ENCODE data around the gene SNX25. TPM values are rescaled to one million over a fixed set of nuclear protein-coding genes. Genes with fewer than 3 reads are reported as not detected.

Gene SNX25
- polyA plus RNA-seq, 1 donor from 2014 or later: 6.4 TPM

- peak overlapping the region; percentile 86 for H3K4me3 ChIP-seq (ENCODE audit: low read length)
- peak overlapping the region; percentile 49 for H2AFZ ChIP-seq (ENCODE audit: low read depth, low read length)
- H4K20me1 ChIP-seq (ENCODE audit: insufficient read depth): no peaks in the 10 kb centered on the region
- no peak for TF ChIP-seq RAD21 (conservative IDR thresholded peaks at IDR 0.05)
- peak; percentile 26 for TF ChIP-seq TAF1 (IDR thresholded peaks at IDR 0.05; ENCODE audit: low read depth)
- TF ChIP-seq POLR2AphosphoS5 (IDR thresholded peaks at IDR 0.05): peak; percentile 30
- TF ChIP-seq SMC3 (conservative IDR thresholded peaks at IDR 0.05; ENCODE audit: poor library complexity): no peak
- H3K27ac ChIP-seq (ENCODE audit: low read length): no peak overlapping the region
- no peaks in the 10 kb centered on the region for H3K27me3 ChIP-seq (ENCODE audit: insufficient read depth, low read depth, low read length)
- H3K9ac ChIP-seq (ENCODE audit: low read length): peak overlapping the region; percentile 56
- peak overlapping the region; percentile 86 for H3K4me2 ChIP-seq (ENCODE audit: low read length)
- peaks cover 7% of the 10 kb centered on the region for H3K79me2 ChIP-seq (replicated peaks; ENCODE audit: insufficient read depth, low read length)
- no peaks in the 10 kb centered on the region for H3K9me2 ChIP-seq (ENCODE audit: insufficient read depth, low read length)
- no peaks in the 10 kb centered on the region for H3K9me3 ChIP-seq (ENCODE audit: low read length)
- no peaks in the 10 kb centered on the region for H3K36me3 ChIP-seq (ENCODE audit: insufficient read depth, low read length)
- H3F3A ChIP-seq (ENCODE audit: insufficient read depth, low read length, poor library complexity, severe bottlenecking): no peaks in the 10 kb centered on the region
These were observed 944 bp downstream of the SNX25 start for GRCh38 chr4:185210102-185210981.

- Histone ChIP-seq H3K4me2 (ENCODE audit: low read length) (peak overlapping the region; percentile 86), H4K20me1 (ENCODE audit: insufficient read depth) (no peaks in the 10 kb centered on the region), H3F3A (ENCODE audit: insufficient read depth, low read length, poor library complexity, severe bottlenecking) (no peaks in the 10 kb centered on the region), H3K27me3 (ENCODE audit: insufficient read depth, low read depth, low read length) (no peaks in the 10 kb centered on the region), H3K9me3 (ENCODE audit: low read length) (no peaks in the 10 kb centered on the region), H3K9ac (ENCODE audit: low read length) (no peak overlapping the region), H3K27ac (ENCODE audit: low read length) (no peak overlapping the region), H3K79me2 (replicated peaks; ENCODE audit: insufficient read depth, low read length) (peaks cover 7% of the 10 kb centered on the region), H3K9me2 (ENCODE audit: insufficient read depth, low read length) (no peaks in the 10 kb centered on the region), H3K4me3 (ENCODE audit: low read length) (peak overlapping the region; percentile 86), H2AFZ (ENCODE audit: low read depth, low read length) (no peak overlapping the region), H3K36me3 (ENCODE audit: insufficient read depth, low read length) (no peaks in the 10 kb centered on the region)
- TF ChIP-seq, protein P1, sequence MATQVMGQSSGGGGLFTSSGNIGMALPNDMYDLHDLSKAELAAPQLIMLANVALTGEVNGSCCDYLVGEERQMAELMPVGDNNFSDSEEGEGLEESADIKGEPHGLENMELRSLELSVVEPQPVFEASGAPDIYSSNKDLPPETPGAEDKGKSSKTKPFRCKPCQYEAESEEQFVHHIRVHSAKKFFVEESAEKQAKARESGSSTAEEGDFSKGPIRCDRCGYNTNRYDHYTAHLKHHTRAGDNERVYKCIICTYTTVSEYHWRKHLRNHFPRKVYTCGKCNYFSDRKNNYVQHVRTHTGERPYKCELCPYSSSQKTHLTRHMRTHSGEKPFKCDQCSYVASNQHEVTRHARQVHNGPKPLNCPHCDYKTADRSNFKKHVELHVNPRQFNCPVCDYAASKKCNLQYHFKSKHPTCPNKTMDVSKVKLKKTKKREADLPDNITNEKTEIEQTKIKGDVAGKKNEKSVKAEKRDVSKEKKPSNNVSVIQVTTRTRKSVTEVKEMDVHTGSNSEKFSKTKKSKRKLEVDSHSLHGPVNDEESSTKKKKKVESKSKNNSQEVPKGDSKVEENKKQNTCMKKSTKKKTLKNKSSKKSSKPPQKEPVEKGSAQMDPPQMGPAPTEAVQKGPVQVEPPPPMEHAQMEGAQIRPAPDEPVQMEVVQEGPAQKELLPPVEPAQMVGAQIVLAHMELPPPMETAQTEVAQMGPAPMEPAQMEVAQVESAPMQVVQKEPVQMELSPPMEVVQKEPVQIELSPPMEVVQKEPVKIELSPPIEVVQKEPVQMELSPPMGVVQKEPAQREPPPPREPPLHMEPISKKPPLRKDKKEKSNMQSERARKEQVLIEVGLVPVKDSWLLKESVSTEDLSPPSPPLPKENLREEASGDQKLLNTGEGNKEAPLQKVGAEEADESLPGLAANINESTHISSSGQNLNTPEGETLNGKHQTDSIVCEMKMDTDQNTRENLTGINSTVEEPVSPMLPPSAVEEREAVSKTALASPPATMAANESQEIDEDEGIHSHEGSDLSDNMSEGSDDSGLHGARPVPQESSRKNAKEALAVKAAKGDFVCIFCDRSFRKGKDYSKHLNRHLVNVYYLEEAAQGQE (IDR thresholded peaks at IDR 0.05; ENCODE audit: borderline replicate concordance): no peak
- TF ChIP-seq EP300 (conservative IDR thresholded peaks at IDR 0.05; ENCODE audit: poor library complexity, severe bottlenecking) (no peak), POLR2AphosphoS5 (IDR thresholded peaks at IDR 0.05) (no peak), SMC3 (conservative IDR thresholded peaks at IDR 0.05; ENCODE audit: poor library complexity) (no peak), TAF1 (IDR thresholded peaks at IDR 0.05; ENCODE audit: low read depth) (no peak), RAD21 (conservative IDR thresholded peaks at IDR 0.05) (no peak), EZH2 (IDR thresholded peaks at IDR 0.05; ENCODE audit: borderline replicate concordance, insufficient read depth, low read length, poor library complexity, severe bottlenecking) (no peak), MXI1 (conservative IDR thresholded peaks at IDR 0.05; ENCODE audit: poor library complexity, severe bottlenecking) (no peak)
- TF ChIP-seq, protein P2, sequence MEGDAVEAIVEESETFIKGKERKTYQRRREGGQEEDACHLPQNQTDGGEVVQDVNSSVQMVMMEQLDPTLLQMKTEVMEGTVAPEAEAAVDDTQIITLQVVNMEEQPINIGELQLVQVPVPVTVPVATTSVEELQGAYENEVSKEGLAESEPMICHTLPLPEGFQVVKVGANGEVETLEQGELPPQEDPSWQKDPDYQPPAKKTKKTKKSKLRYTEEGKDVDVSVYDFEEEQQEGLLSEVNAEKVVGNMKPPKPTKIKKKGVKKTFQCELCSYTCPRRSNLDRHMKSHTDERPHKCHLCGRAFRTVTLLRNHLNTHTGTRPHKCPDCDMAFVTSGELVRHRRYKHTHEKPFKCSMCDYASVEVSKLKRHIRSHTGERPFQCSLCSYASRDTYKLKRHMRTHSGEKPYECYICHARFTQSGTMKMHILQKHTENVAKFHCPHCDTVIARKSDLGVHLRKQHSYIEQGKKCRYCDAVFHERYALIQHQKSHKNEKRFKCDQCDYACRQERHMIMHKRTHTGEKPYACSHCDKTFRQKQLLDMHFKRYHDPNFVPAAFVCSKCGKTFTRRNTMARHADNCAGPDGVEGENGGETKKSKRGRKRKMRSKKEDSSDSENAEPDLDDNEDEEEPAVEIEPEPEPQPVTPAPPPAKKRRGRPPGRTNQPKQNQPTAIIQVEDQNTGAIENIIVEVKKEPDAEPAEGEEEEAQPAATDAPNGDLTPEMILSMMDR (IDR thresholded peaks at IDR 0.05; ENCODE audit: poor library complexity, severe bottlenecking): no peak
These were observed 1.6 kb downstream of the SNX25 start for GRCh38 chr4:185211035-185211434.

All from neural cell (in vitro differentiated cells).